Brain microvascular endothelial cell (primary cell): ENCODE results near the gene ZNHIT6.

Source experiments
- DNase-seq: peaks from one replicate; pipeline ENCODE4 v3.0.0-alpha.2; 2020
- H3K27ac ChIP-seq: fragments of 250-450 bp; sonication (Bioruptor Pico); 2 replicates; pipeline ENCODE4 v1.5.1; 2020; ENCODE audit warnings: mild to moderate bottlenecking, moderate library complexity
- H3K27me3 ChIP-seq: fragments of 250-450 bp; sonication (Bioruptor Pico); replicated peaks from 2 replicates; pipeline ENCODE4 v1.5.1; 2020; ENCODE audit warnings: mild to moderate bottlenecking
- H3K36me3 ChIP-seq: fragments of 250-450 bp; sonication (Bioruptor Pico); replicated peaks from 2 replicates; pipeline ENCODE4 v1.5.1; 2020; ENCODE audit warnings: mild to moderate bottlenecking
- H3K4me3 ChIP-seq: 2 replicates; pipeline ENCODE4 v1.5.1; 2011; ENCODE audit warnings: low read depth, mild to moderate bottlenecking, control low read depth, low read length, moderate library complexity
- in situ Hi-C: cut with HindIII; loops from 2 replicates; pipeline ENCODE4 v1.10.0; 2017; ENCODE audit warnings: low sequenced_read_pairs, low pct_ligation_motif_present
- TF ChIP-seq, protein P1 (sequence below): IDR thresholded peaks from 2 replicates; pipeline ENCODE4 v1.5.1; 2011; ENCODE audit warnings: low read depth, mild to moderate bottlenecking, moderate library complexity, low read length, control low read depth, inconsistent platforms; ENCODE audit errors: missing control alignments

The ZNHIT6 gene

DNA sequence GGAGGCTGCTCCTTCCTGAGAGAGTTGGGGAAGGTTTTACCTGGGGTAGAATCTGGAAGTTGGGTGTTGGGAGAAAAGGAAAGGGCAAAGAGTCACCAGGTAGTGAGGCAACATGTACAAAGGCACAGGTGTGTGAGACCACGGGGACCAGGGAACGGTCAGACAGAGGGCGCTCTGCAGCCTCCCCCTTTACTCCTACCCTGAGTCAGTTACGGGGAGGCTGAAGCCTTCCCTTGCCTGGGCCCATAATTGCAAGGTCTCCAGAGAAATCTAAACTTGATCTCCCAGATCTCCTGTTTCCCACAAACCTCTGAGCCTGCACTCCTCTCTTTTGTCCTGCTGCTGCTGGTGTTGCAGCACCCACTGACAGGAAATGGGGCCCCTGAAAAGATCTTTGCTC, 105.7 kb downstream of the ZNHIT6 start:
- Histone ChIP-seq H3K27ac (no peak overlapping the region), H3K36me3 (no peaks in the 10 kb centered on the region), H3K4me3 (no peak overlapping the region), H3K27me3 (no peaks in the 10 kb centered on the region)
- in situ Hi-C loops = no loop called here
- TF ChIP-seq, protein P1, sequence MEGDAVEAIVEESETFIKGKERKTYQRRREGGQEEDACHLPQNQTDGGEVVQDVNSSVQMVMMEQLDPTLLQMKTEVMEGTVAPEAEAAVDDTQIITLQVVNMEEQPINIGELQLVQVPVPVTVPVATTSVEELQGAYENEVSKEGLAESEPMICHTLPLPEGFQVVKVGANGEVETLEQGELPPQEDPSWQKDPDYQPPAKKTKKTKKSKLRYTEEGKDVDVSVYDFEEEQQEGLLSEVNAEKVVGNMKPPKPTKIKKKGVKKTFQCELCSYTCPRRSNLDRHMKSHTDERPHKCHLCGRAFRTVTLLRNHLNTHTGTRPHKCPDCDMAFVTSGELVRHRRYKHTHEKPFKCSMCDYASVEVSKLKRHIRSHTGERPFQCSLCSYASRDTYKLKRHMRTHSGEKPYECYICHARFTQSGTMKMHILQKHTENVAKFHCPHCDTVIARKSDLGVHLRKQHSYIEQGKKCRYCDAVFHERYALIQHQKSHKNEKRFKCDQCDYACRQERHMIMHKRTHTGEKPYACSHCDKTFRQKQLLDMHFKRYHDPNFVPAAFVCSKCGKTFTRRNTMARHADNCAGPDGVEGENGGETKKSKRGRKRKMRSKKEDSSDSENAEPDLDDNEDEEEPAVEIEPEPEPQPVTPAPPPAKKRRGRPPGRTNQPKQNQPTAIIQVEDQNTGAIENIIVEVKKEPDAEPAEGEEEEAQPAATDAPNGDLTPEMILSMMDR = no peak
- DNase-seq = no peak

DNA sequence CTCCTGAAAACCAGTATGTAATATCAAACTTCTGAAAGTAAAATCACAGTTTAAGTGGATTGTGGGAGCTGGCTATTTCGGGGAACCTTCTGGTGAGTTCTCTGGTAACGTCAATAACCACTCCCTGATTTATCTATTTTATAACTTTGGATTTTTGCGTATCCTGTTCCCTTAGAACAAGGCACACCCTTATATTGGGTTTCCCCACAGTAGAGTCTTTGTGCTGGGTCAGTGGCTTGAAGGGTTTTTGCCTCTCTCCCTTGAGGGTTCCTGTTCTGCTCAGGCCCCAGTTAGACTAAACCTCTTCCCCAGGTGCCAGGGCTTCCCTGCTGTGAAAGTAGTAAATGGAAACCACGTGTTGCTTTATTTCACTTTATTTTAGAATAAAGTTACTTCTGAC, 106.3 kb downstream of the ZNHIT6 start:
- no peak overlapping the region for H3K4me3 ChIP-seq
- no peaks in the 10 kb centered on the region for H3K27me3 ChIP-seq
- H3K36me3 ChIP-seq = no peaks in the 10 kb centered on the region
- TF ChIP-seq, protein P1 = no peak
- H3K27ac ChIP-seq = no peak overlapping the region
- DNase-seq = no peak
- in situ Hi-C loops = no loop called here

DNA sequence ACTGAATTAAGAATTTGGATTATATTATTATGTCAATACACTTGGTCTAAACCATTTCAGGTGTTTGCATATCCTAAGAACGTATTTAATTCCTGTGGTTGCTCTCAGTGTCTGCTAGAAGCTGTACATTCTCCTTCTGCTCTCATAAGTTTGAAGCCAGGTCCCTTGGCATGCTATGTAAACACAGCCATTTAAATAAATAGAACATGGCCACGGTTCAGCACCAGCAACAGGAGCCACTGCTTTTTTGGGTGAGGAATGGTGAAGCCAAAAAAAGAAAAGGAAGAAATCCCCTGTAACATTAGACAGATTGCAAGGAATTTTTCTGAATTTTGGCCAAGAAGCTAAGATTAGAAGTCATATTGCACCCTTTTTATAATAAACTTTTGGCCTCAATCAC, 108.6 kb downstream of the ZNHIT6 start:
- Histone ChIP-seq H3K27me3 (no peaks in the 10 kb centered on the region), H3K4me3 (no peak overlapping the region), H3K36me3 (no peaks in the 10 kb centered on the region), H3K27ac (no peak overlapping the region)
- in situ Hi-C loops = no loop called here
- no peak for DNase-seq
- TF ChIP-seq, protein P1 = no peak
